ENCODE results near the gene IFNGR1.
A peak's percentile ranks its signal among the peaks of the same experiment; 100 is the strongest.

Gene IFNGR1

GRCh38 chr6:137206577-137206976 is 12.6 kb downstream of the IFNGR1 start:
- no peaks in the 10 kb centered on the region for H3K9me2 ChIP-seq (replicated peaks; ENCODE audit: control insufficient read depth, low read length)
- no peaks in the 10 kb centered on the region for H3F3A ChIP-seq (ENCODE audit: control insufficient read depth, insufficient read depth)
- H3K4me3 ChIP-seq (ENCODE audit: low read length), result no peak overlapping the region
- peak overlapping the region; percentile 15 for H3K4me2 ChIP-seq (ENCODE audit: low read length)
- H3K36me3 ChIP-seq (ENCODE audit: control insufficient read depth, low read length), result peaks cover 71% of the 10 kb centered on the region
- TF ChIP-seq, protein P1, sequence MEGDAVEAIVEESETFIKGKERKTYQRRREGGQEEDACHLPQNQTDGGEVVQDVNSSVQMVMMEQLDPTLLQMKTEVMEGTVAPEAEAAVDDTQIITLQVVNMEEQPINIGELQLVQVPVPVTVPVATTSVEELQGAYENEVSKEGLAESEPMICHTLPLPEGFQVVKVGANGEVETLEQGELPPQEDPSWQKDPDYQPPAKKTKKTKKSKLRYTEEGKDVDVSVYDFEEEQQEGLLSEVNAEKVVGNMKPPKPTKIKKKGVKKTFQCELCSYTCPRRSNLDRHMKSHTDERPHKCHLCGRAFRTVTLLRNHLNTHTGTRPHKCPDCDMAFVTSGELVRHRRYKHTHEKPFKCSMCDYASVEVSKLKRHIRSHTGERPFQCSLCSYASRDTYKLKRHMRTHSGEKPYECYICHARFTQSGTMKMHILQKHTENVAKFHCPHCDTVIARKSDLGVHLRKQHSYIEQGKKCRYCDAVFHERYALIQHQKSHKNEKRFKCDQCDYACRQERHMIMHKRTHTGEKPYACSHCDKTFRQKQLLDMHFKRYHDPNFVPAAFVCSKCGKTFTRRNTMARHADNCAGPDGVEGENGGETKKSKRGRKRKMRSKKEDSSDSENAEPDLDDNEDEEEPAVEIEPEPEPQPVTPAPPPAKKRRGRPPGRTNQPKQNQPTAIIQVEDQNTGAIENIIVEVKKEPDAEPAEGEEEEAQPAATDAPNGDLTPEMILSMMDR (IDR thresholded peaks at IDR 0.05; ENCODE audit: low read depth, low read length, poor library complexity, severe bottlenecking), result no peak
- TF ChIP-seq EZH2phosphoT487 (IDR thresholded peaks at IDR 0.05; ENCODE audit: borderline replicate concordance, low read length), result no peak
- peaks cover 41% of the 10 kb centered on the region for H3K79me2 ChIP-seq (ENCODE audit: control insufficient read depth, low read length)
- H3K4me1 ChIP-seq (ENCODE audit: control insufficient read depth, low read length), result peaks cover 15% of the 10 kb centered on the region
- H4K20me1 ChIP-seq (ENCODE audit: control insufficient read depth, insufficient read depth, low read depth, low read length), result no peaks in the 10 kb centered on the region
- H3K27me3 ChIP-seq (ENCODE audit: control insufficient read depth, low read length), result no peaks in the 10 kb centered on the region
- H3K9me3 ChIP-seq (ENCODE audit: control insufficient read depth, insufficient read depth, low read length), result peaks cover 34% of the 10 kb centered on the region; the same call in 1 of the 2 replicates
- H3K27ac ChIP-seq (ENCODE audit: low read depth, low read length), result no peak overlapping the region

- Histone ChIP-seq H3K9me2 (replicated peaks; ENCODE audit: control insufficient read depth, low read length) (no peaks in the 10 kb centered on the region), H3K79me2 (ENCODE audit: control insufficient read depth, low read length) (peaks cover 8% of the 10 kb centered on the region), H3K36me3 (ENCODE audit: control insufficient read depth, low read length) (peaks cover 77% of the 10 kb centered on the region), H3F3A (ENCODE audit: control insufficient read depth, insufficient read depth) (no peaks in the 10 kb centered on the region), H3K4me3 (ENCODE audit: low read length) (no peak overlapping the region), H3K4me1 (ENCODE audit: control insufficient read depth, low read length) (peaks cover 15% of the 10 kb centered on the region), H4K20me1 (ENCODE audit: control insufficient read depth, insufficient read depth, low read depth, low read length) (no peaks in the 10 kb centered on the region), H3K9me3 (ENCODE audit: control insufficient read depth, insufficient read depth, low read length) (peaks cover 9% of the 10 kb centered on the region; the same call in 1 of the 2 replicates), H3K27me3 (ENCODE audit: control insufficient read depth, low read length) (no peaks in the 10 kb centered on the region), H3K27ac (ENCODE audit: low read depth, low read length) (no peak overlapping the region), H3K4me2 (ENCODE audit: low read length) (no peak overlapping the region)
- no peak for TF ChIP-seq EZH2phosphoT487 (IDR thresholded peaks at IDR 0.05; ENCODE audit: borderline replicate concordance, low read length)
- TF ChIP-seq, protein P1 (IDR thresholded peaks at IDR 0.05; ENCODE audit: low read depth, low read length, poor library complexity, severe bottlenecking), result no peak
These were observed 15.9 kb downstream of the IFNGR1 start for GRCh38 chr6:137203256-137203655.

- no peak overlapping the region for H3K27ac ChIP-seq (ENCODE audit: low read depth, low read length)
- H3K9me3 ChIP-seq (ENCODE audit: control insufficient read depth, insufficient read depth, low read length), result no peaks in the 10 kb centered on the region
- peaks cover 81% of the 10 kb centered on the region for H3K36me3 ChIP-seq (ENCODE audit: control insufficient read depth, low read length)
- no peaks in the 10 kb centered on the region for H3K79me2 ChIP-seq (ENCODE audit: control insufficient read depth, low read length)
- peaks cover 9% of the 10 kb centered on the region for H3K4me1 ChIP-seq (ENCODE audit: control insufficient read depth, low read length)
- H3F3A ChIP-seq (ENCODE audit: control insufficient read depth, insufficient read depth), result no peaks in the 10 kb centered on the region
- no peak overlapping the region for H3K4me2 ChIP-seq (ENCODE audit: low read length)
- no peaks in the 10 kb centered on the region for H3K9me2 ChIP-seq (replicated peaks; ENCODE audit: control insufficient read depth, low read length)
- TF ChIP-seq EZH2phosphoT487 (IDR thresholded peaks at IDR 0.05; ENCODE audit: borderline replicate concordance, low read length), result no peak
- TF ChIP-seq, protein P1 (IDR thresholded peaks at IDR 0.05; ENCODE audit: low read depth, low read length, poor library complexity, severe bottlenecking), result peak; percentile 54
- H3K27me3 ChIP-seq (ENCODE audit: control insufficient read depth, low read length), result no peaks in the 10 kb centered on the region
- no peak overlapping the region for H3K4me3 ChIP-seq (ENCODE audit: low read length)
- H4K20me1 ChIP-seq (ENCODE audit: control insufficient read depth, insufficient read depth, low read depth, low read length), result no peaks in the 10 kb centered on the region
These were observed 17.1 kb downstream of the IFNGR1 start for GRCh38 chr6:137202078-137202477.

Data from DOHH2 (cell line).